ENCODE data around the gene FZD8.

Gene FZD8

DNA sequence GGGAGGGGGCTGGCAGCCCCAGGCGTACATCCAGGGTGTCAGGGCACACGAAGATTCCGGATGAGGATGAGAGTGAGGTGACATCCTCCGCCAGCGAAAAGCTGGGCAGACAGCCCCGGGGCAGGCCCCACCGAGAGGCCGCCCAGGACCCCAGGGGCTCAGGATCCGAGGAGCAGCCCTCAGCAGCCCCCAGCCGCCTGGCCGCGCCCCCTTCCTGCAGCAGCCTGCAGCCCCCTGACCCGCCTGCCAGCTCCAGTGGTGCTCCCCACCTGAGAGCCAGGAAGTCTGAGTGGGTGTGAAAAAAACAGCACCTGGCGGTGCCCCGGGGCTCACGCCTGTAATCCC, 33.8 kb downstream of the FZD8 start:
- TF ChIP-seq, protein P1, sequence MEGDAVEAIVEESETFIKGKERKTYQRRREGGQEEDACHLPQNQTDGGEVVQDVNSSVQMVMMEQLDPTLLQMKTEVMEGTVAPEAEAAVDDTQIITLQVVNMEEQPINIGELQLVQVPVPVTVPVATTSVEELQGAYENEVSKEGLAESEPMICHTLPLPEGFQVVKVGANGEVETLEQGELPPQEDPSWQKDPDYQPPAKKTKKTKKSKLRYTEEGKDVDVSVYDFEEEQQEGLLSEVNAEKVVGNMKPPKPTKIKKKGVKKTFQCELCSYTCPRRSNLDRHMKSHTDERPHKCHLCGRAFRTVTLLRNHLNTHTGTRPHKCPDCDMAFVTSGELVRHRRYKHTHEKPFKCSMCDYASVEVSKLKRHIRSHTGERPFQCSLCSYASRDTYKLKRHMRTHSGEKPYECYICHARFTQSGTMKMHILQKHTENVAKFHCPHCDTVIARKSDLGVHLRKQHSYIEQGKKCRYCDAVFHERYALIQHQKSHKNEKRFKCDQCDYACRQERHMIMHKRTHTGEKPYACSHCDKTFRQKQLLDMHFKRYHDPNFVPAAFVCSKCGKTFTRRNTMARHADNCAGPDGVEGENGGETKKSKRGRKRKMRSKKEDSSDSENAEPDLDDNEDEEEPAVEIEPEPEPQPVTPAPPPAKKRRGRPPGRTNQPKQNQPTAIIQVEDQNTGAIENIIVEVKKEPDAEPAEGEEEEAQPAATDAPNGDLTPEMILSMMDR (IDR thresholded peaks at IDR 0.05; ENCODE audit: low read depth, low read length) = no peak
- in situ Hi-C loops (cut with HindIII; ENCODE audit: low sequenced_read_pairs) = no loop called here
- H3K4me3 ChIP-seq (ENCODE audit: low read depth, low read length) = peak overlapping the region; percentile 39
- DNase-seq (ENCODE audit: low read depth, low spot score) = no peak

DNA sequence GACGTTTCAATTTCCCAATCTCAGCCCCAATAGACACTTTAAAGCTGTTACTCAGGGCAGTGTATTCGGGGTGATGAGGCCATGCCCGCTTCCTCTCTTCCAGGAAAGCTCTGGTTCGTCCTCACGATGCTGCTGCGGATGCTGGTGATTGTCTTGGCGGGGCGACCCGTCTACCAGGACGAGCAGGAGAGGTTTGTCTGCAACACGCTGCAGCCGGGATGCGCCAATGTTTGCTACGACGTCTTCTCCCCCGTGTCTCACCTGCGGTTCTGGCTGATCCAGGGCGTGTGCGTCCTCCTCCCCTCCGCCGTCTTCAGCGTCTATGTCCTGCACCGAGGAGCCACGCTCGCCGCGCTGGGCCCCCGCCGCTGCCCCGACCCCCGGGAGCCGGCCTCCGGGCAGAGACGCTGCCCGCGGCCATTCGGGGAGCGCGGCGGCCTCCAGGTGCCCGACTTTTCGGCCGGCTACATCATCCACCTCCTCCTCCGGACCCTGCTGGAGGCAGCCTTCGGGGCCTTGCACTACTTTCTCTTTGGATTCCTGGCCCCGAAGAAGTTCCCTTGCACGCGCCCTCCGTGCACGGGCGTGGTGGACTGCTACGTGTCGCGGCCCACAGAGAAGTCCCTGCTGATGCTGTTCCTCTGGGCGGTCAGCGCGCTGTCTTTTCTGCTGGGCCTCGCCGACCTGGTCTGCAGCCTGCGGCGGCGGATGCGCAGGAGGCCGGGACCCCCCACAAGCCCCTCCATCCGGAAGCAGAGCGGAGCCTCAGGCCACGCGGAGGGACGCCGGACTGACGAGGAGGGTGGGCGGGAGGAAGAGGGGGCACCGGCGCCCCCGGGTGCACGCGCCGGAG, 34.4 kb downstream of the FZD8 start:
- DNase-seq (ENCODE audit: low read depth, low spot score) = peak; percentile 15
- TF ChIP-seq, protein P1 (IDR thresholded peaks at IDR 0.05; ENCODE audit: low read depth, low read length) = no peak
- H3K4me3 ChIP-seq (ENCODE audit: low read depth, low read length) = peak overlapping the region; percentile 39
- in situ Hi-C loops (cut with HindIII; ENCODE audit: low sequenced_read_pairs) = no loop called here

DNA sequence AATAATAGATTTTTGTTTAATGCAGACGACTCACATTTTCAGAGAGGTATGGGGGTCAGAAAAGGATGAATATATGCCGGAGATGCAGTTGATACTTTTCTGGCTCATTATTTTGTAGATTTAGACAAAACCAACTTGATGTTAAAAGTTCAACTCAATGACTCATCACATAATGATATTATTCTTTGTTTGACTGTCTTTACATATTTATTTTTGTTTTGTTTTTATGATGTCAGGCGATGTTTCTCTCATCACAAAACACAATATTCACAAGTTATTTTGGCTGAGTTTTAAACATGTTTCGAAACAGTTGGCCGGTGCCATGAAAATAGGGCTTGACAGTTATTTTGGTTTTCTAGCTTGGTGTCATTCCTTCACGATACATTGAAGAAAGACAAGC, 35.7 kb downstream of the FZD8 start:
- TF ChIP-seq, protein P1 (IDR thresholded peaks at IDR 0.05; ENCODE audit: low read depth, low read length) = no peak
- in situ Hi-C loops (cut with HindIII; ENCODE audit: low sequenced_read_pairs) = no loop called here
- H3K4me3 ChIP-seq (ENCODE audit: low read depth, low read length) = no peak overlapping the region

DNA sequence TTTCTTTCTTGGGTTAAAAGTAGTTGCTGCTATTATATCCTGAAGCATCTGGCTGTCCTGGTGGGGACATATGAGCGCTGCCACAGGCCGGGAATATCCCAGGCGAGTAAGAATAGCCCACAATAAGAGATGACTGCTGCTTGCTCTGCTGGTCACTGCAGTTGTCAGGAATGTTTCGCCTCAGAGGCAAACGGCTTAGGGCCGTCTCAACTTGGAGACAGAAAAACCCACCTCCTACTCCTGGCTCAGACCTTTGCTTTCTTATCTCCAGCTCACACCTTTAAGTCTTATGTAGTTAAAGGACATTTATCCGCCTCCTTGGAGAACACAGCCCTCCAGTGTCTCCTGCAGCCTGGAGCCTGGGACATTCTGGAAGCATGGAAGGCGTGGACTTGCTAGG, 36.9 kb downstream of the FZD8 start, which contains the start of gene GJD4:
Gene GJD4, plus strand, starts transcription at position 151 of the 400 bp plus-strand sequence. Its CDS starts 227 bp downstream, at position 378.
- in situ Hi-C loops (cut with HindIII; ENCODE audit: low sequenced_read_pairs) = no loop called here
- TF ChIP-seq, protein P1 (IDR thresholded peaks at IDR 0.05; ENCODE audit: low read depth, low read length) = no peak
- no peak within 1 kb of the TSS for H3K4me3 ChIP-seq (ENCODE audit: low read depth, low read length)
- no peak for DNase-seq (ENCODE audit: low read depth, low spot score)

More for the DNA sequence above, 35.7 kb downstream of the FZD8 start:
- peak; percentile 40 for DNase-seq (ENCODE audit: low read depth, low spot score)

DNA sequence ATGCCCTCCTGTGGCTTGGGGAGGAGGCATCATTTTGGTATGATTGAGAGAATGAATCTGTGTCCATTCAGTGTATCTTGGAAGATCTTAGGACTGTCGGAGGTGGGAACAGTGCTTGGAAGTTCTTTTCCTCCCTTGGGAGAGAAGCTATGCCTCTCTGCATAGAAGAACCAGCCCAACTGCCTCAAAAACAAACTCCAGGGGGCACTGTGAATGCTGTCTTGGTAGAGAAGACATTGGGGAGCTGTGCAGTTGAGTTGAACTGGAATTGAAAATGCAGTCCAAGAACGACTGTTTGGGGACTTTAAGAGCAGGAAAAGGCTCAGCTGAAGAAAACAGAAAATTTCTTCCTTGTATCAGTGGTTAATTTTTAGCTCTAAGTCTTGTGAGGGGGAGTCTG, 41.9 kb downstream of the FZD8 start:
- H3K4me3 ChIP-seq (ENCODE audit: low read depth, low read length) = no peak overlapping the region
- DNase-seq (ENCODE audit: low read depth, low spot score) = no peak
- in situ Hi-C loops (cut with HindIII; ENCODE audit: low sequenced_read_pairs) = no loop called here
- TF ChIP-seq, protein P1 (IDR thresholded peaks at IDR 0.05; ENCODE audit: low read depth, low read length) = no peak

DNA sequence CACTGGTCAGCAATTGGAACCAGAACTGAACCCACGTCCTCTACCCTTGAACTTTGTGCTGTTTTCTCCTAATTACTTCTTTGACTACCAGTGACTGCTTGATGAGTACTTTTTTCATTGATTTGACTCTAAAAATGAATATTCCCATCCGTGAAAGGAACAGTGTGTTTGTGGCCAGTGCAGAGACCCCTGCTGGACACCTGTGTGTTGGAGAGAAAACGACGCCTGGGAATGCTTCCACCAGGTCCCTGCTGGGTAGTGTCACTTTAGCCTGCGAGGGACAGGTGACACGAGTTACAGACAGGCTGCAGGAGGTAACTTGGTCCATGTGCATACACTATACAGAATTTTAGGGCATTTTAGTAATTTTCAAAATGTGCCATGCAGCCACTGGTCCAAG, 43.7 kb downstream of the FZD8 start:
- in situ Hi-C loops (cut with HindIII; ENCODE audit: low sequenced_read_pairs) = no loop called here
- TF ChIP-seq, protein P1 (IDR thresholded peaks at IDR 0.05; ENCODE audit: low read depth, low read length) = peak; percentile 59
- DNase-seq (ENCODE audit: low read depth, low spot score) = no peak
- no peak overlapping the region for H3K4me3 ChIP-seq (ENCODE audit: low read depth, low read length)
